Stimulated activated naive B cell treated with anti-CD40 and anti-IgM and Interleukin-4, amounts not matched to agents 10 μg/mL and 1 μg/mL and 100 μg/mL, for 72 hours (primary cell): Measurements from ENCODE around the gene TFDP2.

Source experiments
- ATAC-seq, 2 donors: fragments of 150-1000 bp; cut with Tn5 transposase; replicated peaks; 2 replicates each; pipeline ENCODE4 v1.10.0; 2021; ENCODE audit warnings: moderate library complexity in 1 of 2
- DNase-seq: peaks from one replicate; pipeline ENCODE4 v3.0.0; 2021
- H3K27ac Mint-ChIP-seq: one replicate; pipeline ENCODE4 v1.8.0; 2022; ENCODE audit warnings: mild to moderate bottlenecking, mixed read lengths
- H3K27me3 Mint-ChIP-seq, 2 donors: one replicate each; pipeline ENCODE4 v1.8.0; 2022; ENCODE audit warnings: mixed read lengths in 2 of 2
- H3K36me3 Mint-ChIP-seq, 2 donors: one replicate each; pipeline ENCODE4 v1.8.0; 2022; ENCODE audit warnings: mixed read lengths in 2 of 2, mild to moderate bottlenecking in 1 of 2
- H3K4me1 Mint-ChIP-seq, 2 donors: one replicate each; pipeline ENCODE4 v1.8.0; 2022; ENCODE audit warnings: mixed read lengths in 2 of 2, mild to moderate bottlenecking in 1 of 2
- H3K4me3 Mint-ChIP-seq, 2 donors: one replicate each; pipeline ENCODE4 v1.8.0; 2022; ENCODE audit warnings: mild to moderate bottlenecking in 2 of 2, mixed read lengths in 2 of 2, moderate library complexity in 1 of 2
- H3K9me3 Mint-ChIP-seq, 2 donors: one replicate each; pipeline ENCODE4 v1.8.0; 2022; ENCODE audit warnings: mixed read lengths in 2 of 2, mild to moderate bottlenecking in 1 of 2

The TFDP2 gene

GRCh38 chr3:142072816-142073215 lies 76.5 kb downstream of the TFDP2 start:
- Mint-ChIP-seq H3K9me3 (no peaks in the 10 kb centered on the region), H3K4me1 (peaks cover 0 to 2% of the 10 kb centered on the region in 2 donors), H3K36me3 (peaks cover 0 to 4% of the 10 kb centered on the region in 2 donors), H3K27me3 (no peaks in the 10 kb centered on the region), H3K4me3 (no peak overlapping the region), H3K27ac (no peak overlapping the region)
- ATAC-seq, result no peak
- no peak for DNase-seq

GRCh38 chr3:142065932-142066331 lies 83.4 kb downstream of the TFDP2 start:
- ATAC-seq, result no peak
- no peak overlapping the region for H3K4me3 Mint-ChIP-seq

GRCh38 chr3:142065344-142065743 lies 84.0 kb downstream of the TFDP2 start:
- Mint-ChIP-seq H3K4me3 (no peak overlapping the region), H3K27me3 (no peaks in the 10 kb centered on the region), H3K9me3 (peaks cover 0 to 2% of the 10 kb centered on the region in 2 donors), H3K36me3 (peaks cover 0 to 3% of the 10 kb centered on the region in 2 donors), H3K4me1 (no peaks in the 10 kb centered on the region), H3K27ac (no peak overlapping the region)
- DNase-seq (no peak), ATAC-seq (no peak)

More at GRCh38 chr3:142065932-142066331, 83.4 kb downstream of the TFDP2 start:
- Mint-ChIP-seq H3K36me3 (peaks cover 3% of the 10 kb centered on the region in 2 donors), H3K27ac (no peak overlapping the region), H3K9me3 (peaks cover 0 to 2% of the 10 kb centered on the region in 2 donors), H3K27me3 (no peaks in the 10 kb centered on the region), H3K4me1 (peaks cover 0 to 2% of the 10 kb centered on the region in 2 donors)
- no peak for DNase-seq

GRCh38 chr3:142064454-142064853 lies 84.9 kb downstream of the TFDP2 start:
- DNase-seq (no peak), ATAC-seq (no peak)
- Mint-ChIP-seq H3K9me3 (peaks cover 0 to 2% of the 10 kb centered on the region in 2 donors), H3K36me3 (peaks cover 0 to 3% of the 10 kb centered on the region in 2 donors), H3K4me3 (no peak overlapping the region), H3K27me3 (no peaks in the 10 kb centered on the region), H3K27ac (no peak overlapping the region), H3K4me1 (no peaks in the 10 kb centered on the region)

GRCh38 chr3:142057331-142057725 lies 92.0 kb downstream of the TFDP2 start:
- Mint-ChIP-seq H3K36me3 (peaks cover 10 to 11% of the 10 kb centered on the region in 2 donors), H3K27me3 (no peaks in the 10 kb centered on the region), H3K4me3 (no peak overlapping the region), H3K4me1 (peaks cover 0 to 7% of the 10 kb centered on the region in 2 donors), H3K9me3 (peaks cover 0 to 4% of the 10 kb centered on the region in 2 donors), H3K27ac (no peak overlapping the region)
- DNase-seq, result no peak
- no peak for ATAC-seq

GRCh38 chr3:142056656-142057330 lies 92.6 kb downstream of the TFDP2 start:
- H3K4me1 Mint-ChIP-seq, result peaks cover 0 to 7% of the 10 kb centered on the region in 2 donors

GRCh38 chr3:142053835-142054234 lies 95.5 kb downstream of the TFDP2 start:
- H3K27me3 Mint-ChIP-seq, result no peaks in the 10 kb centered on the region
- H3K4me1 Mint-ChIP-seq, result peaks cover 0 to 7% of the 10 kb centered on the region in 2 donors
- H3K9me3 Mint-ChIP-seq, result peaks cover 0 to 1% of the 10 kb centered on the region in 2 donors
- H3K27ac Mint-ChIP-seq, result no peak overlapping the region
- peaks cover 10 to 16% of the 10 kb centered on the region in 2 donors for H3K36me3 Mint-ChIP-seq
- no peak for ATAC-seq
- no peak overlapping the region for H3K4me3 Mint-ChIP-seq
- no peak for DNase-seq

More at GRCh38 chr3:142056656-142057330, 92.6 kb downstream of the TFDP2 start:
- DNase-seq (no peak), ATAC-seq (peak in 1 of 2 donors; percentile 39)
- H3K27ac Mint-ChIP-seq, result no peak overlapping the region
- H3K27me3 Mint-ChIP-seq, result no peaks in the 10 kb centered on the region
- no peak overlapping the region for H3K4me3 Mint-ChIP-seq
- peaks cover 10 to 12% of the 10 kb centered on the region in 2 donors for H3K36me3 Mint-ChIP-seq
- H3K9me3 Mint-ChIP-seq, result peaks cover 0 to 2% of the 10 kb centered on the region in 2 donors

GRCh38 chr3:142053244-142053643 lies 96.1 kb downstream of the TFDP2 start:
- DNase-seq (no peak), ATAC-seq (no peak)
- peaks cover 0 to 1% of the 10 kb centered on the region in 2 donors for H3K9me3 Mint-ChIP-seq
- H3K36me3 Mint-ChIP-seq, result peaks cover 10 to 16% of the 10 kb centered on the region in 2 donors
- no peaks in the 10 kb centered on the region for H3K27me3 Mint-ChIP-seq
- H3K4me3 Mint-ChIP-seq, result no peak overlapping the region
- H3K4me1 Mint-ChIP-seq, result peaks cover 0 to 7% of the 10 kb centered on the region in 2 donors
- H3K27ac Mint-ChIP-seq, result no peak overlapping the region

GRCh38 chr3:142051351-142051750 lies 98.0 kb downstream of the TFDP2 start:
- no peaks in the 10 kb centered on the region for H3K27me3 Mint-ChIP-seq
- no peak overlapping the region for H3K4me3 Mint-ChIP-seq
- no peak overlapping the region for H3K27ac Mint-ChIP-seq
- peaks cover 10 to 16% of the 10 kb centered on the region in 2 donors for H3K36me3 Mint-ChIP-seq
- no peak for ATAC-seq
- peaks cover 0 to 1% of the 10 kb centered on the region in 2 donors for H3K9me3 Mint-ChIP-seq
- peaks cover 0 to 11% of the 10 kb centered on the region in 2 donors for H3K4me1 Mint-ChIP-seq
- no peak for DNase-seq

- H3K4me1 Mint-ChIP-seq, result peaks cover 0 to 6% of the 10 kb centered on the region in 2 donors
- no peaks in the 10 kb centered on the region for H3K9me3 Mint-ChIP-seq
- no peak for ATAC-seq
- H3K27ac Mint-ChIP-seq, result no peak overlapping the region
- no peak overlapping the region for H3K4me3 Mint-ChIP-seq
- peaks cover 7 to 10% of the 10 kb centered on the region in 2 donors for H3K36me3 Mint-ChIP-seq
- no peak for DNase-seq
- H3K27me3 Mint-ChIP-seq, result no peaks in the 10 kb centered on the region
Observed at GRCh38 chr3:142047021-142047369, 102.3 kb downstream of the TFDP2 start.

GRCh38 chr3:142046320-142047020 lies 102.9 kb downstream of the TFDP2 start:
- H3K27ac Mint-ChIP-seq, result no peak overlapping the region
- peaks cover 4 to 7% of the 10 kb centered on the region in 2 donors for H3K36me3 Mint-ChIP-seq
- DNase-seq, result no peak
- no peak for ATAC-seq
- H3K9me3 Mint-ChIP-seq, result no peaks in the 10 kb centered on the region
- H3K27me3 Mint-ChIP-seq, result no peaks in the 10 kb centered on the region
- H3K4me3 Mint-ChIP-seq, result no peak overlapping the region
- peaks cover 0 to 6% of the 10 kb centered on the region in 2 donors for H3K4me1 Mint-ChIP-seq

GRCh38 chr3:142040941-142041491 lies 108.3 kb downstream of the TFDP2 start:
- no peak overlapping the region for H3K4me3 Mint-ChIP-seq
- no peak for DNase-seq
- ATAC-seq, result no peak
- H3K36me3 Mint-ChIP-seq, result peaks cover 4% of the 10 kb centered on the region in 2 donors
- H3K27me3 Mint-ChIP-seq, result no peaks in the 10 kb centered on the region
- H3K4me1 Mint-ChIP-seq, result no peaks in the 10 kb centered on the region
- no peaks in the 10 kb centered on the region for H3K9me3 Mint-ChIP-seq
- H3K27ac Mint-ChIP-seq, result no peak overlapping the region

GRCh38 chr3:142035308-142035922 lies 113.9 kb downstream of the TFDP2 start:
- Mint-ChIP-seq H3K9me3 (peaks cover 0 to 3% of the 10 kb centered on the region in 2 donors), H3K4me3 (no peak overlapping the region), H3K27ac (no peak overlapping the region), H3K36me3 (no peaks in the 10 kb centered on the region), H3K27me3 (no peaks in the 10 kb centered on the region), H3K4me1 (peaks cover 0 to 5% of the 10 kb centered on the region in 2 donors)
- DNase-seq, result no peak
- ATAC-seq, result no peak

GRCh38 chr3:142033292-142033691 lies 116.1 kb downstream of the TFDP2 start:
- Mint-ChIP-seq H3K36me3 (no peaks in the 10 kb centered on the region), H3K4me3 (no peak overlapping the region), H3K27me3 (no peaks in the 10 kb centered on the region), H3K4me1 (peaks cover 3 to 9% of the 10 kb centered on the region in 2 donors), H3K9me3 (peaks cover 0 to 3% of the 10 kb centered on the region in 2 donors), H3K27ac (no peak overlapping the region)
- DNase-seq (no peak), ATAC-seq (no peak)
